ENCODE measurements around the gene NUBP1. TPM values are rescaled to one million over a fixed set of nuclear protein-coding genes. Genes with fewer than 3 reads are reported as not detected.

The NUBP1 gene
- 21.0 TPM for total RNA-seq

DNA sequence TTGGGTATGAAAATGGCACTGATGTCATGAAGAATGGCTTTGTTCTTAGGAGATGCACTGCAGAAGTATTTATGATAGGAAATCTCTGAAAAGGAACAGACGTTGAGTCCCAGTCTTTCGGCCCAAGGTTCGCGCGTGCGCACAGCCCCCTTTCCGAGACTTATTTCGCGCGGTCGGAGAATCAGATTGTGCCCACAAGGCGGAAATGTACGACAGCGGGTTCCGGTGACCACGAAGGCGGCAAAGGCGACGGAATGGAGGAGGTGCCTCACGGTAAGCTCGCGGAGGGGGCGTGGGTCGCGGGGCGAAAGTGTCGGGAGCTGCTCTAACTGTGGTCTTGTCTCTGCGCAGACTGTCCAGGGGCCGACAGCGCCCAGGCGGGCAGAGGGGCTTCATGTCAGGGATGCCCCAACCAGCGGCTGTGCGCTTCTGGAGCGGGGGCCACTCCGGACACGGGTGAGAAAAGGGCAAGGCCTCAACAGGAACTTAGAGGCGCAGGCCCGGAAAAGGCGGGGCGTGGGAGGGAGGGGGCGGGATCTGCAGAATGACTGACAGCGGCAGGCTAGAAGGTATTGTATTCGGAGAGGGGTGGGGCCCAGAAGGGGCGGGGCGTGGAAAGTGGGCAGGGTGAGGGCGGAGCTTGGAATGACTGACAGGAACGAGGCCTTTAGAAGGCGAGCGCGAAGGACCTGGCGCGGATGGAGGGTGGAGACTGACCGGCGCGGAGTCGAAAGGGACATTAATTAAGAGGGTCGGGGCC lies at the start of gene NUBP1:
TSS of gene NUBP1 (plus strand) at position 233 of the 760 bp plus-strand sequence. CDS start at position 255, 22 bp downstream.

GRCh38 chr16:10694830-10695229 lies 48.8 kb upstream of the NUBP1 start, which contains the start of gene TEKT5:
Gene TEKT5 (minus strand): TSS chr16:10694930. CDS start chr16:10694873, 57 bp downstream.

DNA sequence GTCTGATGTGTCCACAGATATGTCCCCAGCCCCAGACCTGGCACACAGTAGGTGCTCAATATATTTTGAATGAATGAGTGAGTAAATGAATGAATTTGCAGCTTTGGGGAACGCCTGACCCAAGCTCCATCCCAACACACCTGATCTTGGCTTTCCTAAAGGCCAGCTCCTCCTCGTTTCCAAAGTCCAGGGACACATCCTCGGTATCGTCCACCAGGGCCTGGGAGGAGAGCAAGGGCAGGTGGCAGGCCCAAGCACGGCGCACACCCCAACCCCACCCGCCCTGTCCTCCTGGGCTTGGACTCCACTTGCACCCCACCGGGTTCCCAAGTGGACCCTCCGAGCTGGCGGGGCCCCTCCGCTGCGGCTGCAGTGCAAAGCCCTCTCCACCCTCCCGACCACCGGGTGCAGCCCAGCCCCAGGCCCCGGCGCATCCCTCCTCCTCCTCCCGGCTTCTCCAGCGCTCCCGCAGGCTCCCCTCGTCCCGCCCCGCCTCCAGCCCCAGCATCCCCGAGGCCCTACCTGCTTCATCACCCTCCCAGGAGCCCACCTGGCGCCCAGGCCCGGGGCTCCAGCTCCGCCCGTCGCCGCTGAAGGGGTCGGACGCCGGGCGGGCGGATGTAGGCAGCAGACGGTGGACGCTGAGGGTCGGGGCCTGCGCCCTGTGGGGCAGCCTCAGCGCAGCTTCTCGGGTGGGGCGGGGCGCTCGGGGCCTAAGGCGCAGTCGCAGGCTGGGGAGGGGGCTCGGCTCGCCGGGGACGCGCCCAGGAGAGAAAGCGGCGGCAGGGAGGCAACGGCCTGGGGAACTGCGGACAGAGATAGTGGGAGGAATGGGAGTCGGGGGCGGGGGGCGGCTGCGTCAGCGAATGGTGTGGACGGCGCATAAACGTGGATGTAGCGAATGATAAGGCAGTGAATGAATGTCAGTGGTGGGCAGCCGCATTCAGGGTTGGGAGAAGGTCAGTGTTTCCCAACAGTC lies 74.6 kb downstream of the NUBP1 start, which contains the start of gene TVP23A:
TSS of gene TVP23A (minus strand) at position 832 of the 979 bp plus-strand sequence. CDS start at position 531, 301 bp downstream.

Small RNA genes lying within 50 kb of the gene (small RNA-seq; reads per million reads assigned to genes)
- gene MTND4LP24 (ENCODE audit: low replicate concordance) (not detected), gene MTND6P33 (ENCODE audit: low replicate concordance) (not detected)

Other genes starting within 250 kb of the NUBP1 start
- 22.4 TPM for gene EMP2, start 163.2 kb upstream of the NUBP1 start, total RNA-seq
- gene TEKT5, start 48.9 kb upstream of the NUBP1 start, total RNA-seq = 0.64 TPM
- 6.2 TPM for gene TVP23A, start 75.0 kb downstream of the NUBP1 start, total RNA-seq
- gene CIITA, start 133.4 kb downstream of the NUBP1 start, total RNA-seq = 15.3 TPM
- 32.8 TPM for gene DEXI, start 198.6 kb downstream of the NUBP1 start, total RNA-seq
- 30.5 TPM for gene CLEC16A, start 200.7 kb downstream of the NUBP1 start, total RNA-seq